Activated CD8-positive, alpha-beta memory T cell treated with anti-CD3 and anti-CD28 coated beads for 48 hours (primary cell): ENCODE results near the gene GET4.

Experiments used
- DNase-seq, 3 experiments: peaks; one replicate each; pipeline ENCODE4 v3.0.0-alpha.2; 2020; ENCODE audit warnings: low read depth in 2 of 3, low spot score in 2 of 3

GET4 gene

GRCh38 chr7:945556-946255 is 69.4 kb downstream of the GET4 start:
- no peak for DNase-seq
